K562 (cell line): ENCODE data around the gene TBX19. TPM values are rescaled to one million over a fixed set of nuclear protein-coding genes. Genes with fewer than 3 reads are reported as not detected.

Experiments
- ARID4B ChIP-seq: sonication (generic); formaldehyde crosslinking; IDR thresholded peaks from 2 replicates; pipeline ENCODE4 v1.8.0; 2022; ENCODE audit warnings: mild to moderate bottlenecking, missing genetic modification reagents
- CEBPG ChIP-seq, 3 experiments: fragments of 200-800 bp in 1 of 3; sonication (Bioruptor generic) in 1 of 3; sonication (generic) in 1 of 3; formaldehyde crosslinking in 1 of 3; IDR thresholded peaks in 2 of 3; conservative IDR thresholded peaks in 1 of 3; 2 replicates each; pipeline versions ENCODE4 v1.6.1 to v1.8.0; 2016 to 2022; ENCODE audit warnings: missing compliant biosample characterization in 2 of 3, missing genetic modification characterization in 2 of 3, mild to moderate bottlenecking in 1 of 3, missing genetic modification reagents in 1 of 3
- CHD4 ChIP-seq: fragments of 200-600 bp; sonication (generic); IDR thresholded peaks from 3 replicates; pipeline ENCODE4 v1.6.1; 2012; ENCODE audit warnings: low read depth, mild to moderate bottlenecking, mixed read lengths, low read length, inconsistent platforms; ENCODE audit not compliant: insufficient read depth, insufficient replicate concordance, poor library complexity, severe bottlenecking
- DMBX1 ChIP-seq: fragments of 250-450 bp; sonication (Bioruptor Pico); IDR thresholded peaks from 2 replicates; pipeline ENCODE4 v1.8.0; 2022; ENCODE audit warnings: inconsistent platforms, mild to moderate bottlenecking, moderate library complexity, borderline replicate concordance
- E4F1 ChIP-seq: fragments of 250-450 bp; sonication (Bioruptor Pico); IDR thresholded peaks from 2 replicates; pipeline ENCODE4 v1.5.0; 2021; ENCODE audit warnings: mild to moderate bottlenecking, borderline replicate concordance
- ELF4 ChIP-seq: fragments of 450-650 bp; formaldehyde crosslinking; IDR thresholded peaks from 2 replicates; pipeline ENCODE4 v1.4.0; 2022; ENCODE audit warnings: missing genetic modification characterization
- HDAC1 ChIP-seq, 2 experiments: fragments of 450-650 bp; IDR thresholded peaks; 2 replicates each; pipeline ENCODE4 v1.6.1; 2016 to 2017; ENCODE audit warnings: inconsistent platforms in 1 of 2, mild to moderate bottlenecking in 1 of 2, moderate library complexity in 1 of 2
- HNRNPUL1 ChIP-seq: fragments of 200-400 bp; formaldehyde crosslinking; IDR thresholded peaks from 2 replicates; pipeline ENCODE4 v1.6.1; 2017; ENCODE audit warnings: low read length
- L3MBTL2 ChIP-seq: fragments of 450-650 bp; IDR thresholded peaks from 2 replicates; pipeline ENCODE4 v1.6.1; 2016; ENCODE audit warnings: mild to moderate bottlenecking, moderate library complexity
- NCOA6 ChIP-seq: fragments of 450-650 bp; IDR thresholded peaks from 2 replicates; pipeline ENCODE4 v1.6.1; 2017; ENCODE audit warnings: mild to moderate bottlenecking
- RERE ChIP-seq: sonication (generic); formaldehyde crosslinking; IDR thresholded peaks from 2 replicates; pipeline ENCODE4 v1.8.0; 2023; ENCODE audit warnings: missing genetic modification reagents, mild to moderate bottlenecking, borderline replicate concordance
- ZNF561 ChIP-seq: fragments of 450-650 bp; formaldehyde crosslinking; conservative IDR thresholded peaks from 2 replicates; pipeline ENCODE4 v1.4.0; 2020; ENCODE audit warnings: mild to moderate bottlenecking, moderate library complexity
- ZNF584 ChIP-seq: fragments of 200-800 bp; sonication (Bioruptor generic); IDR thresholded peaks from 2 replicates; pipeline ENCODE4 v1.6.1; 2016; ENCODE audit warnings: low read depth, mild to moderate bottlenecking, missing genetic modification characterization, missing compliant biosample characterization
- ZNF76 ChIP-seq: fragments of 250-450 bp; sonication (Bioruptor Pico); IDR thresholded peaks from 2 replicates; pipeline ENCODE4 v1.4.0; 2020; ENCODE audit warnings: mild to moderate bottlenecking, moderate library complexity, borderline replicate concordance
- polyA plus RNA-seq, 8 experiments: library from polyadenylated mRNA; depleted of rRNA in 4 of 8; stranded (reverse) in 5 of 8; unstranded in 3 of 8; fragments of >200 nt; fragmentation: Nextera tagmentation in 2 of 8; fragmentation: Illumina TruSeq in 1 of 8; extraction: Ambion mirVana in 2 of 8; extraction: Trizol in 1 of 8; gene quantifications; 2 replicates each; pipeline versions ENCODE4 v1.2.1 to v1.2.3, GENCODE V29; 2011 to 2014; ENCODE audit warnings: inconsistent platforms in 1 of 8, missing spikeins in 1 of 8
- total RNA-seq, 7 experiments: library from RNA; depleted of rRNA in 6 of 7; stranded (reverse); fragments of >200 nt in 6 of 7; fragmentation: Illumina TruSeq in 2 of 7; extraction: Trizol in 2 of 7; gene quantifications; 2 replicates each; pipeline versions ENCODE4 v1.2.1 to v1.2.3, GENCODE V29; 2011 to 2021; ENCODE audit warnings: low replicate concordance in 1 of 7

TBX19 gene
- total and polyA plus RNA-seq, 9 of the 15 experiments (the other 6 are each of a cell fraction or from before 2014, with no cell fraction given), result 0.32 to 3.1 (median 0.95) TPM

GRCh38 chr1:168243636-168244212 is 37.0 kb upstream of the TBX19 start (continued):
- TF ChIP-seq RERE (CRISPR knock-in tag) (no peak), ARID4B (CRISPR knock-in tag) (no peak), ZNF561 (CRISPR knock-in tag) (no peak), HNRNPUL1 (no peak), L3MBTL2 (0 out of 2 replicates have a peak, but pooled peaks have one; percentile 19), CHD4 (no peak), ZNF584 (CRISPR knock-in tag) (peak; percentile 92), NCOA6 (no peak), ELF4 (no peak), DMBX1 (CRISPR knock-in tag) (peak; percentile 78; the same call in 1 of the 2 replicates), E4F1 (no peak), CEBPG (CRISPR knock-in tag; IDR thresholded peaks at IDR 0.05) (peak; percentile 83), CEBPG (tag; conservative IDR thresholded peaks at IDR 0.05 in 1 of 2, IDR thresholded peaks at IDR 0.05 in 1 of 2) (peak in 1 of 2 experiments; percentile 87; a peak in 2 of 4 replicates), HDAC1 (IDR thresholded peaks at IDR 0.05) (no peak), ZNF76 (CRISPR knock-in tag) (no peak)
